ENCODE results near the gene FBXL22. TPM values are rescaled to one million over a fixed set of nuclear protein-coding genes. Genes with fewer than 3 reads are reported as not detected.

The FBXL22 gene
- total and polyA plus RNA-seq, 2 of the 4 experiments (the other 2 are of a cell fraction): 0.36 to 1.3 TPM

DNA sequence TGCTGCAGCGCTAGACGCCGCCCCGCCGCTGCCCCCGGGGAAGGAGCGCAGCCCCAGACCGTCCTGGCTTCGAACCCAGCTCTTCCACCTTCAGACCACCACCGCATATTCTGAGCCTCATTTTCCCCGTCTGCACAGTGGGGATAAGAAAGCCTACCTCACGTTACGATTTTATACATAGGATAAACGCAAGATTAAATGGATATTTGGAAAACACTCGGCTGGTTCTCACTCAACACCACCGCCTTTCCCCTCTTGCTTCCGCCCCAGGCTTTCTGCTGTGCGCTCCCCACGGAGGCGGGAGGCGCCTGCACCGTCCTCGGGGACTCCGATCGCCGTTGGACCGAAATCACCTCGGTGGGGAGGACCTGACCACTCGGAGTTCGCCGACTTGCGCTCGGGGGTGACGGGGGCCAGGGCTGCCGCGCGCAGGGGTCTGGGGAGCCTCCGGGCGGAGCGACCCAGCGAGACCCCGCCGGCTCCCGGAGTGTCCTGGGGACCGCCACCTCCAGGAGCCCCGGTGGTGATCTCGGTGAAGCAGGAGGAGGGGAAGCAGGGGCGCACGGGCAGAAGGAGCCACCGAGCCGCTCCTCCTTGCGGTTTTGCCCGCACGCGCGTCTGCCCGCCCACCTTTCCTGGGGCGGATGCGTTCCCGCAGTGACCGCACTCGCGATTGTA lies 4.0 kb downstream of the FBXL22 start (continued):
- TF ChIP-seq, protein P1, sequence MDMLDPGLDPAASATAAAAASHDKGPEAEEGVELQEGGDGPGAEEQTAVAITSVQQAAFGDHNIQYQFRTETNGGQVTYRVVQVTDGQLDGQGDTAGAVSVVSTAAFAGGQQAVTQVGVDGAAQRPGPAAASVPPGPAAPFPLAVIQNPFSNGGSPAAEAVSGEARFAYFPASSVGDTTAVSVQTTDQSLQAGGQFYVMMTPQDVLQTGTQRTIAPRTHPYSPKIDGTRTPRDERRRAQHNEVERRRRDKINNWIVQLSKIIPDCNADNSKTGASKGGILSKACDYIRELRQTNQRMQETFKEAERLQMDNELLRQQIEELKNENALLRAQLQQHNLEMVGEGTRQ (IDR thresholded peaks at IDR 0.05; ENCODE audit: low read depth, low read length): no peak

DNA sequence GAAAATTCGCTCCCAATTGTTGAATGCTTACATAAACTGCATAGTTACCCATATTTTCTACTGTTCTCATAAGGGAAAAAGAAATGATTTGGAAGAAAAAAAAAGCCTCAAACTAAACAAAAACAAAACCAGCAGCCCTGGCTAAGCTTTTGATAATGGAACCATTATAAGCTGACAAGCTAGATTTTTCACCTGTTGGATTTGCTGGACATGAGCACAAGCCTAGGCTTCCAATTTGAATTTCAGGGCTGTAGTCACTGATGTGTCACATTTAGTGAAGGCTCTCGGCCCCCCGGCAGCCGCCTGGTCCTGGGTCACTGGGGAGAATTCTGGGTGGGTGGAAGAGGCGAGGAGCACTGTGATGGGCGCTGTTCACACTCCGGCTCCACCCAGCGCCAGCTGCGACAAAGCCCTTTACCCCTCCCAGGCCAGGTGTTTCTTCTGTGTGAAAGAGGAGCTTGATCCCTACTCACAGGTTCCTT lies 4.6 kb downstream of the FBXL22 start:
- no peak overlapping the region; the same call in 1 of the 2 replicates for H3K23ac ChIP-seq (ENCODE audit: low read depth, low read length)
- DNase-seq: no peak
- no peak overlapping the region for H2BK15ac ChIP-seq (ENCODE audit: low read depth, low read length)
- peak overlapping the region; percentile 18 for H2AK9ac ChIP-seq (replicated peaks; ENCODE audit: low read depth, low read length, poor library complexity)
- no peaks in the 10 kb centered on the region for H3K9me3 ChIP-seq (ENCODE audit: control insufficient read depth, insufficient read depth, low read length)
- peak overlapping the region; percentile 1; the same call in 1 of the 2 replicates for H3K14ac ChIP-seq (replicated peaks; ENCODE audit: low read depth, low read length)
- ChIA-PET CTCF (interaction anchor here (0.9 kb wide), 1 partner anchor 97 kb away, joined by 3 read pairs; the partner anchor contains the start of gene USP3), POLR2A (ENCODE audit: unreplicated experiment) (interaction anchor here (0.6 kb wide), 1 partner anchor 419 kb away, joined by 3 read pairs; no protein-coding TSS in a partner anchor)
- H3K36me3 ChIP-seq (ENCODE audit: control insufficient read depth, insufficient read depth, low read length): no peaks in the 10 kb centered on the region; the same call in 1 of the 2 replicates
- H3K79me1 ChIP-seq (ENCODE audit: low read depth in 1 of 2, low read length in 2 of 2): peaks cover 0 to 7% of the 10 kb centered on the region in 2 experiments; a peak in 2 of 4 replicates
- in situ Hi-C loops (cut with MboI; ENCODE audit: low sequenced_read_pairs): no loop called here
- no peak overlapping the region for H2BK120ac ChIP-seq (ENCODE audit: low read depth, low read length)
- peak overlapping the region in 1 of 2 experiments; percentile 95; a peak in 2 of 4 replicates for H4K8ac ChIP-seq (ENCODE audit: low read depth in 2 of 2, low read length in 2 of 2)
- H3K4me1 ChIP-seq (ENCODE audit: control insufficient read depth, insufficient read depth, low read length): peaks cover 20% of the 10 kb centered on the region
- peak overlapping the region; percentile 83 for H3K4me2 ChIP-seq (ENCODE audit: low read depth, low read length)
- no peak overlapping the region for H2AK5ac ChIP-seq (ENCODE audit: low read depth, low read length)
- WGBS, 2 experiments (ENCODE audit: extremely low coverage in 2 of 2, insufficient read length in 1 of 2): no CpG with 5 or more reads among the region's 9 CpGs
- no peaks in the 10 kb centered on the region for H3K27me3 ChIP-seq (ENCODE audit: control insufficient read depth, insufficient read depth, low read length)
- no peak overlapping the region for H4K91ac ChIP-seq (ENCODE audit: insufficient read depth, low read depth, low read length)
- H3K9me1 ChIP-seq (ENCODE audit: insufficient read depth, low read length): peaks cover 12% of the 10 kb centered on the region; the same call in 1 of the 2 replicates
- peak overlapping the region; percentile 97 for H2AFZ ChIP-seq (replicated peaks; ENCODE audit: low read length, poor library complexity)
- H3K18ac ChIP-seq (ENCODE audit: low read depth, low read length): no peak overlapping the region
- no peak overlapping the region for H4K5ac ChIP-seq (ENCODE audit: low read depth, low read length)
- dilution Hi-C loops (cut with HindIII; ENCODE audit: low sequenced_read_pairs, unreplicated experiment): no loop called here
- H4K20me1 ChIP-seq (ENCODE audit: insufficient read depth, low read length): no peaks in the 10 kb centered on the region
- peak overlapping the region; percentile 63 for H3K4me3 ChIP-seq (ENCODE audit: insufficient read depth, low read depth, low read length)
- H2BK5ac ChIP-seq (ENCODE audit: low read depth, low read length, poor library complexity, severe bottlenecking): no peak overlapping the region
- H3K56ac ChIP-seq (ENCODE audit: extremely low read depth, insufficient read depth, low read length): no peak overlapping the region
- ATAC-seq (ENCODE audit: low read depth): no peak
- peak overlapping the region; percentile 75 for H3K9ac ChIP-seq (ENCODE audit: low read depth, low read length)
- H3K27ac ChIP-seq (ENCODE audit: insufficient read depth, low read length): no peak overlapping the region; the same call in 1 of the 2 replicates
- intact Hi-C loops (cut with micrococcal nuclease): loop anchor here (2.0 kb wide), 2 partner anchors 135 to 313 kb away; no protein-coding TSS in a partner anchor
- no peak overlapping the region; the same call in 1 of the 2 replicates for H3K4ac ChIP-seq (ENCODE audit: low read depth, low read length)
- BruUV-seq (replicated peaks): no TSS peak
- H2BK20ac ChIP-seq (ENCODE audit: low read depth, low read length): no peak overlapping the region
- TF ChIP-seq MAZ (IDR thresholded peaks at IDR 0.05; ENCODE audit: borderline replicate concordance, low read depth, low read length): no peak
- TF ChIP-seq, protein P2, sequence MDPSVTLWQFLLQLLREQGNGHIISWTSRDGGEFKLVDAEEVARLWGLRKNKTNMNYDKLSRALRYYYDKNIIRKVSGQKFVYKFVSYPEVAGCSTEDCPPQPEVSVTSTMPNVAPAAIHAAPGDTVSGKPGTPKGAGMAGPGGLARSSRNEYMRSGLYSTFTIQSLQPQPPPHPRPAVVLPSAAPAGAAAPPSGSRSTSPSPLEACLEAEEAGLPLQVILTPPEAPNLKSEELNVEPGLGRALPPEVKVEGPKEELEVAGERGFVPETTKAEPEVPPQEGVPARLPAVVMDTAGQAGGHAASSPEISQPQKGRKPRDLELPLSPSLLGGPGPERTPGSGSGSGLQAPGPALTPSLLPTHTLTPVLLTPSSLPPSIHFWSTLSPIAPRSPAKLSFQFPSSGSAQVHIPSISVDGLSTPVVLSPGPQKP (IDR thresholded peaks at IDR 0.05; ENCODE audit: borderline replicate concordance, low read depth, low read length): no peak
- TF ChIP-seq RCOR1 (IDR thresholded peaks at IDR 0.05; ENCODE audit: insufficient replicate concordance, low read length): no peak
- TF ChIP-seq RFX5 (IDR thresholded peaks at IDR 0.05; ENCODE audit: low read depth, low read length): no peak
- no peak for TF ChIP-seq MXI1 (IDR thresholded peaks at IDR 0.05; ENCODE audit: borderline replicate concordance, low read depth, low read length)
- TF ChIP-seq RAD21 (IDR thresholded peaks at IDR 0.05; ENCODE audit: low read length): no peak
- TF ChIP-seq BHLHE40 (IDR thresholded peaks at IDR 0.05; ENCODE audit: low read depth, low read length): no peak
- TF ChIP-seq SMC3 (IDR thresholded peaks at IDR 0.05; ENCODE audit: low read depth, low read length): no peak
- no peak for TF ChIP-seq CHD1 (IDR thresholded peaks at IDR 0.05; ENCODE audit: low read depth, low read length)
- no peak for TF ChIP-seq FOS (IDR thresholded peaks at IDR 0.05; ENCODE audit: low read depth, low read length)
- no peak for TF ChIP-seq NFE2L2 (IDR thresholded peaks at IDR 0.05; ENCODE audit: low read depth, low read length)
- TF ChIP-seq CEBPB (IDR thresholded peaks at IDR 0.05; ENCODE audit: low read depth, low read length): no peak

Data from IMR-90 (cell line).